ENCODE results near the gene DDRGK1.
"Not testable (repeated sequence)": the region's sequence is repeated elsewhere in the genome, so short reads cannot be mapped to it uniquely, and the experiment has no call there.

Gene DDRGK1

DNA sequence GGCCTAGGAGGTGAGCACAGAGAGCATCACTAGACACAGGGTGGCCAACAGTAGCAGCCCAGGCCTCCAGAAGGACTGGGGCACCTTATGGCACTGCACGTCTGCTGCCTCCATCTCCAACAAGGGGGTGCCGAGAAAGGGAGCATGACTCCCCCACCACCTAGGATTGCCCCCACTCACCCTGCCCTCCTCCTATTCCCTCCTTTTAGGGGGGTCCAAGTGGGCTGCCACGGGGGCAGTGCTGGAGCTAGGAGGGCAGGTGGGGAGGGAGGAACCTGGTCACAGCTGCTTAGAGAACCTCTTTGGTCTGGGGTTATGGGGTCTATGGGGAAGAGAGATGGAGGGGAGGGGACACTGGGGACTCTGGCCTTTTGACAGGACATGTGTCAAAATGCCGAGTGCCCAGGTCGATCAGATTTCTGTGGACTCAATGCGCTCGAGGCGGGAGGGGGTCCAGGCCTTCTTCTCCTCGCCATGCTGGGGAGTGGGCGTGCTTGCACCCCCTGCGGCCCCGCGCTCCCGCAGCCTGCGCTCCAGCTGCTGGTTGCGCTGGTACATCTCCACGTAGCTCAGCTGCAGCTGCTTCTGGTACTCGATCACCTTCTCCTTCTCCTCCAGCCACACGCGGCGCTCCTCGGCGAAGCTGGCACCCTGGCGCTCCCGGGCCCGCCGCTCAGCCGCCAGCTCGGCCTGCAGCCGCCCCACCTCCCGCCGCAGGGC, 40.3 kb downstream of the DDRGK1 start:
- no peak for DNase-seq

DNA sequence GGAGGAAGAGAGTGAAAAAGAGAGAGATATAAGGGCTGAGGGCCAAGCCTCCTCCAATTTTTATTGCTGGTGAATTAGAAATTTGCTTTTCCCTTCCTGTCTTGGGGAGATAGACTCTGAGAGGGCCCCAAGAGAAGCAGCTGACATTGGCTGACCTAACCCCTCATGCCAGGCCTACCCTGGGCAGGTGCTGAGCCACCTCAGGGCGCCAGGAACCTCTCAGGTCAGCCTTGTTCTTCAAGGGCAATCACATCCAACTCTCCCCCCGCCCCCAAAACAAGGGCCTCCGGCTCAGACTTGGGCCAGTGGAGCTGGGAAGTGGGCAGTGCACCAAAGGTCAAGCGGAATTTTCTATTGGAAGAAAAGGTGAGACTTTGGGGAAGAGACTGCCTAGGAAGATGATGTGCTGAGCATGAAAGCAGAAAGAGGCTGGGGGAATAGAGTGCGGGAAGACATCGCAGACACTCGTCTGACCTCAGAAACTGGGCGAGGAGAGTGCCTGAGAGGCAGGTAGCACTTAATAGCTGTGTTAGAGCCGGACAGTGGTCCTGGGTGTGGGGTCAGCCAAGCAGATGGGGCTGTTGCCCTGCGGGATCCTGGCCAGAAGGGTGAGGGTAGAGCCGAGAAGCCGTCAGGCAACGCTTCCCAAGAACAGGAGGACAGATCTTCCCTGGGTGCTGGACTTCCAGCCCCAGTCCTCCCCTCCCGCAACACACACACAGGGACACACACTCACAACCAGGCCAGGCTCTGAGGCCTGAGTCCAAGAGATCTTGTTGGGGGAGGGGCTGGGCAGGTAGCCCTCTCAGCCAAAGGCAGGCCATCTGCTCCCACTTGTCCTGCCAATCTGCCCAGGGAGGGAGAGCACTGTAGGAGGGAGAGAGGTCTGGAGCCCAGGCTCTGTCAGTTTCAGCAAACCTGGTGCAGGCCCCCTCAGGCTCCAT, 41.1 kb downstream of the DDRGK1 start:
- DNase-seq, result no peak

GRCh38 chr20:3162080-3162611, 42.3 kb downstream of the DDRGK1 start:
- DNase-seq, result no peak

GRCh38 chr20:3161316-3162079, 43.0 kb downstream of the DDRGK1 start:
- no peak for DNase-seq

- no peak for DNase-seq
Measured at GRCh38 chr20:3160418-3160817, 44.1 kb downstream of the DDRGK1 start.

DNA sequence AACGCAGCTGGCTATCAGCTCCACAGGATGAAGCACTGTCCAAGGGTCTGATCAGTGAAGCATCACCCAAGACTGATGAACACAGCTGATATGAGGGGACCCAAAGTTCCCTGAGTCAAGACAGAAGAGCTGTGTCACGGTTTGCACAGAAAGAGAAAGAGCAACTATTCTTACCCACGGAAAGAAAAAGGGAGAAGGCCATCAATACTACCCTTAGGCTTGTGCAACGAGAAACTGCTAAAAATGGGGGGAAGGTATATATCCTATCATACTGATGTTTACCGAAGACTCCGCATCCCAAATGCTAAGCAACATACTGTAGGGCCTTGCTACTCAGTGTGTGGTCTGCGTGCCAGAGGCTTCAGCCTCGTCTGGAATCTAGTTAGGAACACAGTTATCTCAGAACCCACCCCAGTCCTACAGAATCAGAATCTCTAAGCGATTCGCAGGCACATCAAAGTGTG, 45.5 kb downstream of the DDRGK1 start:
- DNase-seq, result peak in 1 of 5 donors; percentile 42

- no peak for DNase-seq
Measured at GRCh38 chr20:3157817-3158216, 46.7 kb downstream of the DDRGK1 start.

GRCh38 chr20:3156811-3157619, 47.5 kb downstream of the DDRGK1 start:
- peak in 1 of 5 donors; percentile 84 for DNase-seq

- DNase-seq, result not testable (repeated sequence)
Measured at GRCh38 chr20:3152057-3152644, 52.3 kb downstream of the DDRGK1 start.

DNA sequence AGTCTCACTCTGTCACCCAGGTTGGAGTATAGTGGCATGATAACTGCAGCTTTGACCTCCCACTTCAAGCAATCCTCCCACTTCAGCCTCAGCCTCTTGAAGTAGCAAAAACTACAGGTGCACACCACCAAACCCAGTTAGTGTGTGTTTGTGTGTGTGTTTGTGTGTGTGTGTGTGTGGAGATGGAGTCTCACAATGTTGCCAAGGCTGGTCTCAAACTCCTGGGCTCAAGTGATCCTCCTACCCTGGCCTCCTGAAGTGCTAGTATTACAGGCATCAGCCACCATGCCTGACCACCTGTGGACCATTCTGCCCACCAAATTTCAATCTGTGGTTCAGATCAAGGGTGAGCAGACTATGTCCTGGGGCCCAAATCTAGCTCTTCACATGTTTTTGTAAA, 53.6 kb downstream of the DDRGK1 start:
- no peak for DNase-seq

GRCh38 chr20:3146732-3147341, 57.6 kb downstream of the DDRGK1 start:
- DNase-seq, result no peak

DNA sequence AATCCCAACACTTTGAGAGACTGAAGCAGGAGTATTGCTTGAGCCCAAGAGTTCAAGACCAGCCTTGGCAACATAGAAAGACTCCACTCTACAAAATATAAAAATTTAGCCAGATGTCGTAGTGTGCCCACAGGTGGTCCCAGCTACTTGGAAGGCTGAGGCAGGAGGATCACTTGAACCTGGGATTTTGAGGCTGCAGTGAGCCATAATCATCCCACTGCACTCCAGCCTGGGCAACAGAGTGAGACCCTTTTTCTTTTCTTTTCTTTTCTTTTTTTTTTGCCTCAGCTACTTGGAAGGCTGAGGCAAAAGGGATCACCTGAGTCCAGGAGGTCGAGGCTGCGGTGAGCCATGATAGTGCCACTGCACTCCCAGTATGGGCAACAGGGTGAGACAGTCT, 62.7 kb downstream of the DDRGK1 start:
- DNase-seq, result no peak

Data from T-helper 1 cell (primary cell).